HepG2 (cell line): ENCODE data around the gene GALNTL6. TPM values are rescaled to one million over a fixed set of nuclear protein-coding genes. Genes with fewer than 3 reads are reported as not detected.

Experiments used
- ATAC-seq: fragments of 200-7000 bp; cut with Tn5 transposase; 3 replicates; pipeline ENCODE4 v1.9.1; 2020; ENCODE audit warnings: mild to moderate bottlenecking, moderate library complexity
- BruUV-seq: library from RNA; stranded (reverse); fragments of 400-500 nt; replicated peaks from 2 replicates; lab custom pipeline; 2021; lab: Mats Ljungman, UMichigan
- CTCF ChIA-PET: fragments of 300-600 bp; formaldehyde crosslinking; extraction: SDS; loops from one replicate; lab custom pipeline; 2021; ENCODE audit warnings: low total read pairs, inconsistent platforms, low intra/inter-chr PET ratio; lab: Yijun Ruan, JAX
- POLR2A ChIA-PET: fragments of 350-600 bp; sonication (Branson Sonifier 250); formaldehyde crosslinking; loops from one replicate; lab custom pipeline; 2020; ENCODE audit warnings: antibody characterized with exemption, inconsistent platforms; lab: Yijun Ruan, JAX
- DNase-seq: peaks from one replicate; pipeline ENCODE4 v3.0.0-alpha.2; 2015; ENCODE audit warnings: low spot score
- FAIRE-seq: peaks from 3 replicates; lab custom pipeline; 2011; peaks lifted over from hg19 to GRCh38; lab: Jason Lieb, UNC
- H2AFZ ChIP-seq: one replicate; pipeline ENCODE4 v1.6.1; 2011; ENCODE audit warnings: low read length, inconsistent platforms
- H3K27ac ChIP-seq: fragments of 300-600 bp; 3 replicates; pipeline ENCODE4 v1.8.0; 2011; ENCODE audit warnings: mixed run types, mild to moderate bottlenecking, mixed read lengths, low read length, inconsistent platforms; ENCODE audit not compliant: insufficient read depth; ENCODE audit errors: extremely low read length
- H3K27me3 ChIP-seq, 2 experiments: fragments of 200-600 bp in 1 of 2; 2 replicates in 1 of 2; 3 replicates in 1 of 2; pipeline versions ENCODE4 v1.6.0 to v1.8.0; 2011; ENCODE audit warnings: low read length in 2 of 2, mild to moderate bottlenecking in 2 of 2, moderate library complexity in 2 of 2, inconsistent platforms in 1 of 2; ENCODE audit not compliant: insufficient read depth in 2 of 2, control insufficient read depth in 1 of 2
- H3K36me3 ChIP-seq, 2 experiments: fragments of 200-600 bp in 1 of 2; replicated peaks in 1 of 2; 2 replicates in 1 of 2; 3 replicates in 1 of 2; pipeline versions ENCODE4 v1.5.1 to v1.8.0; 2011; ENCODE audit warnings: low read length in 2 of 2, inconsistent platforms in 1 of 2; ENCODE audit not compliant: insufficient read depth in 2 of 2, control insufficient read depth in 1 of 2
- H3K4me1 ChIP-seq: 2 replicates; pipeline ENCODE4 v1.5.1; 2012; ENCODE audit warnings: low read length, inconsistent platforms; ENCODE audit not compliant: insufficient read depth
- H3K4me2 ChIP-seq: 2 replicates; pipeline ENCODE4 v1.6.0; 2011; ENCODE audit warnings: low read depth, low read length, inconsistent platforms
- H3K4me3 ChIP-seq, 3 experiments: fragments of 200-600 bp in 1 of 3; sonication (generic), shearing (Covaris generic) in 1 of 3; replicated peaks in 1 of 3; 2 replicates each; pipeline ENCODE4 v1.5.1; 2011 to 2016; ENCODE audit warnings: low read length in 3 of 3, inconsistent platforms in 2 of 3, low read depth in 2 of 3, mild to moderate bottlenecking in 2 of 3, control low read depth in 1 of 3, mixed read lengths in 1 of 3; ENCODE audit not compliant: insufficient read depth in 1 of 3
- H3K79me2 ChIP-seq: one replicate; pipeline ENCODE4 v1.6.1; 2011; ENCODE audit warnings: low read length, inconsistent platforms; ENCODE audit not compliant: insufficient read depth
- H3K9ac ChIP-seq: 2 replicates; pipeline ENCODE4 v1.6.0; 2011; ENCODE audit warnings: mild to moderate bottlenecking, low read depth, low read length, inconsistent platforms; ENCODE audit not compliant: insufficient read depth
- H3K9me3 ChIP-seq: 2 replicates; pipeline ENCODE4 v1.5.1; 2012; ENCODE audit warnings: mild to moderate bottlenecking, low read length
- H4K20me1 ChIP-seq: 2 replicates; pipeline ENCODE4 v1.6.0; 2011; ENCODE audit warnings: inconsistent platforms, mild to moderate bottlenecking, low read length, moderate library complexity; ENCODE audit not compliant: insufficient read depth
- CBFB ChIP-seq: sonication (generic); formaldehyde crosslinking; IDR thresholded peaks from 2 replicates; pipeline ENCODE4 v1.4.0; 2020; ENCODE audit warnings: missing genetic modification reagents
- GZF1 ChIP-seq: sonication (generic); formaldehyde crosslinking; IDR thresholded peaks from 2 replicates; pipeline ENCODE4 v1.5.1; 2020; ENCODE audit warnings: mild to moderate bottlenecking, missing genetic modification reagents
- HNRNPL ChIP-seq: fragments of 200-400 bp; formaldehyde crosslinking; IDR thresholded peaks from 2 replicates; pipeline ENCODE4 v1.6.1; 2017; ENCODE audit warnings: mild to moderate bottlenecking, low read depth, low read length
- MED8 ChIP-seq: sonication (generic); formaldehyde crosslinking; IDR thresholded peaks from 2 replicates; pipeline ENCODE4 v1.8.1; 2023; ENCODE audit warnings: mild to moderate bottlenecking, missing genetic modification reagents; ENCODE audit not compliant: insufficient replicate concordance
- ZNF207 ChIP-seq: fragments of 450-650 bp; IDR thresholded peaks from 2 replicates; pipeline ENCODE4 v1.6.1; 2016; ENCODE audit warnings: antibody characterized with exemption, borderline replicate concordance
- WGBS: methylation state at CpG from one replicate; pipeline ENCODE4 v1.1.6; 2017; ENCODE audit warnings: low lambda C conversion rate; 5-methylcytosine and 5-hydroxymethylcytosine counted together
- in situ Hi-C: cut with HindIII; loops from 2 replicates; pipeline ENCODE4 v1.10.0; 2017; ENCODE audit warnings: low pct_unique_long_range_greater_than_20kb; ENCODE audit not compliant: extremely low pct_ligation_motif_present
- intact Hi-C: fragments of 100-400 bp; cut with micrococcal nuclease; formaldehyde crosslinking; loops from one replicate; pipeline ENCODE4 v1.10.0; 2022; ENCODE audit not compliant: unreplicated experiment
- polyA plus RNA-seq, 8 experiments: library from polyadenylated mRNA; depleted of rRNA in 3 of 8; stranded (reverse) in 7 of 8; unstranded in 1 of 8; fragments of >200 nt; fragmentation: Illumina TruSeq in 4 of 8; extraction: Trizol in 4 of 8; gene quantifications; 2 replicates each; pipeline versions ENCODE4 v1.2.1 to v1.2.3, GENCODE V29; 2011 to 2016; ENCODE audit warnings: low read depth in 4 of 8, missing spikeins in 1 of 8, mixed read lengths in 1 of 8; ENCODE audit not compliant: insufficient read depth in 1 of 8
- total RNA-seq, 5 experiments: library from RNA; depleted of rRNA; stranded (reverse); fragments of >200 nt; fragmentation: Illumina TruSeq; extraction: Trizol; gene quantifications; 2 replicates each; pipeline ENCODE4 v1.2.3, GENCODE V29; 2016; ENCODE audit warnings: low read depth in 1 of 5
- TF ChIP-seq, protein P1 (sequence below): sonication (generic); formaldehyde crosslinking; IDR thresholded peaks from 2 replicates; pipeline ENCODE4 v1.5.0; 2020; ENCODE audit warnings: missing genetic modification reagents
- TF ChIP-seq, protein P2 (sequence below): sonication (generic); formaldehyde crosslinking; IDR thresholded peaks from 2 replicates; pipeline ENCODE4 v1.5.1; 2020; ENCODE audit warnings: missing genetic modification reagents, mild to moderate bottlenecking, borderline replicate concordance
- TF ChIP-seq, protein P3 (sequence below): sonication (generic); formaldehyde crosslinking; IDR thresholded peaks from 2 replicates; pipeline ENCODE4 v1.5.1; 2020; ENCODE audit warnings: missing genetic modification reagents, mild to moderate bottlenecking, borderline replicate concordance
- TF ChIP-seq, protein P4 (sequence below): sonication (generic); formaldehyde crosslinking; IDR thresholded peaks from 2 replicates; pipeline ENCODE4 v1.5.1; 2020; ENCODE audit warnings: mild to moderate bottlenecking, missing genetic modification reagents, moderate library complexity

Gene GALNTL6
- total and polyA plus RNA-seq, 2 of the 13 experiments (the other 11 are each of a cell fraction or from before 2014, with no cell fraction given), result not detected

DNA sequence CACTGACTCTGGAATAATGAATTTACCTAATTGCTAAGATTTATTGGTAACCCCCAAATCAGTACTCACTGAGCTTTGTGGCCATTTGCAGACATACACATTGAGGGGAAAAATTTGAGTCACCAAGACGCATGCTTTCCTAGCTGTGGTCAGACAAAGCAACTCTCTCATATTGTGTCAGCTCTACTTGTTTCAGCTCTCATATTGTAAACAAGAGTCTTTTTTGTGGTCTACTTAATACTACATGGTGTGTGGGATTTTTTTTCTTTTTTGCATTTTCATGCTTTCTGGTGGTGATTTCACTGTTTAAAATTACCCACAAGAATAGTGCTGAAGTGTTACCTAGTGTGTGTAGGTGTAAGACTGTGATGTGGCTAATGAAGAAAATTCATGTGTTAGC is 927.2 kb downstream of the GALNTL6 start:
- WGBS, result 71% methylated on average over 1 of the region's 1 CpG
- H2AFZ ChIP-seq, result no peak overlapping the region
- H3K79me2 ChIP-seq, result no peaks in the 10 kb centered on the region
- TF ChIP-seq, protein P1, sequence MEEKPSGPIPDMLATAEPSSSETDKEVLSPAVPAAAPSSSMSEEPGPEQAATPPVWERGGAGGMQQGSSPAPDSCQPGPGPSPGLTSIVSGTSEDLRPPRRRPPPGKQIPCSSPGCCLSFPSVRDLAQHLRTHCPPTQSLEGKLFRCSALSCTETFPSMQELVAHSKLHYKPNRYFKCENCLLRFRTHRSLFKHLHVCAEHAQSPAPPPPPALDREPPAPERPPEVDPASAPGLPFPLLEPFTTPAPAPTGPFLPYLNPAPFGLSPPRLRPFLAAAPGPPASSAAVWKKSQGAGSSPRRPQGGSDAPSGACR (CRISPR knock-in tag), result no peak
- TF ChIP-seq, protein P2, sequence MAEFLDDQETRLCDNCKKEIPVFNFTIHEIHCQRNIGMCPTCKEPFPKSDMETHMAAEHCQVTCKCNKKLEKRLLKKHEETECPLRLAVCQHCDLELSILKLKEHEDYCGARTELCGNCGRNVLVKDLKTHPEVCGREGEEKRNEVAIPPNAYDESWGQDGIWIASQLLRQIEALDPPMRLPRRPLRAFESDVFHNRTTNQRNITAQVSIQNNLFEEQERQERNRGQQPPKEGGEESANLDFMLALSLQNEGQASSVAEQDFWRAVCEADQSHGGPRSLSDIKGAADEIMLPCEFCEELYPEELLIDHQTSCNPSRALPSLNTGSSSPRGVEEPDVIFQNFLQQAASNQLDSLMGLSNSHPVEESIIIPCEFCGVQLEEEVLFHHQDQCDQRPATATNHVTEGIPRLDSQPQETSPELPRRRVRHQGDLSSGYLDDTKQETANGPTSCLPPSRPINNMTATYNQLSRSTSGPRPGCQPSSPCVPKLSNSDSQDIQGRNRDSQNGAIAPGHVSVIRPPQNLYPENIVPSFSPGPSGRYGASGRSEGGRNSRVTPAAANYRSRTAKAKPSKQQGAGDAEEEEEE, result no peak
- TF ChIP-seq, protein P3, sequence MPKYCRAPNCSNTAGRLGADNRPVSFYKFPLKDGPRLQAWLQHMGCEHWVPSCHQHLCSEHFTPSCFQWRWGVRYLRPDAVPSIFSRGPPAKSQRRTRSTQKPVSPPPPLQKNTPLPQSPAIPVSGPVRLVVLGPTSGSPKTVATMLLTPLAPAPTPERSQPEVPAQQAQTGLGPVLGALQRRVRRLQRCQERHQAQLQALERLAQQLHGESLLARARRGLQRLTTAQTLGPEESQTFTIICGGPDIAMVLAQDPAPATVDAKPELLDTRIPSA (CRISPR knock-in tag), result no peak
- TF ChIP-seq MED8 (CRISPR knock-in tag) (no peak), ZNF207 (no peak), GZF1 (CRISPR knock-in tag) (no peak), CBFB (CRISPR knock-in tag) (no peak), HNRNPL (no peak)
- TF ChIP-seq, protein P4, sequence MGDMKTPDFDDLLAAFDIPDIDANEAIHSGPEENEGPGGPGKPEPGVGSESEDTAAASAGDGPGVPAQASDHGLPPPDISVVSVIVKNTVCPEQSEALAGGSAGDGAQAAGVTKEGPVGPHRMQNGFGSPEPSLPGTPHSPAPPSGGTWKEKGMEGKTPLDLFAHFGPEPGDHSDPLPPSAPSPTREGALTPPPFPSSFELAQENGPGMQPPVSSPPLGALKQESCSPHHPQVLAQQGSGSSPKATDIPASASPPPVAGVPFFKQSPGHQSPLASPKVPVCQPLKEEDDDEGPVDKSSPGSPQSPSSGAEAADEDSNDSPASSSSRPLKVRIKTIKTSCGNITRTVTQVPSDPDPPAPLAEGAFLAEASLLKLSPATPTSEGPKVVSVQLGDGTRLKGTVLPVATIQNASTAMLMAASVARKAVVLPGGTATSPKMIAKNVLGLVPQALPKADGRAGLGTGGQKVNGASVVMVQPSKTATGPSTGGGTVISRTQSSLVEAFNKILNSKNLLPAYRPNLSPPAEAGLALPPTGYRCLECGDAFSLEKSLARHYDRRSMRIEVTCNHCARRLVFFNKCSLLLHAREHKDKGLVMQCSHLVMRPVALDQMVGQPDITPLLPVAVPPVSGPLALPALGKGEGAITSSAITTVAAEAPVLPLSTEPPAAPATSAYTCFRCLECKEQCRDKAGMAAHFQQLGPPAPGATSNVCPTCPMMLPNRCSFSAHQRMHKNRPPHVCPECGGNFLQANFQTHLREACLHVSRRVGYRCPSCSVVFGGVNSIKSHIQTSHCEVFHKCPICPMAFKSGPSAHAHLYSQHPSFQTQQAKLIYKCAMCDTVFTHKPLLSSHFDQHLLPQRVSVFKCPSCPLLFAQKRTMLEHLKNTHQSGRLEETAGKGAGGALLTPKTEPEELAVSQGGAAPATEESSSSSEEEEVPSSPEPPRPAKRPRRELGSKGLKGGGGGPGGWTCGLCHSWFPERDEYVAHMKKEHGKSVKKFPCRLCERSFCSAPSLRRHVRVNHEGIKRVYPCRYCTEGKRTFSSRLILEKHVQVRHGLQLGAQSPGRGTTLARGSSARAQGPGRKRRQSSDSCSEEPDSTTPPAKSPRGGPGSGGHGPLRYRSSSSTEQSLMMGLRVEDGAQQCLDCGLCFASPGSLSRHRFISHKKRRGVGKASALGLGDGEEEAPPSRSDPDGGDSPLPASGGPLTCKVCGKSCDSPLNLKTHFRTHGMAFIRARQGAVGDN (CRISPR knock-in tag), result no peak
- TF ChIP-seq, all 625 proteins: peak for 0
- Histone ChIP-seq H3K4me3 (no peak overlapping the region), H3K36me3 (no peaks in the 10 kb centered on the region), H3K4me1 (no peaks in the 10 kb centered on the region), H4K20me1 (no peaks in the 10 kb centered on the region), H3K4me2 (no peak overlapping the region), H3K9me3 (peaks cover 60% of the 10 kb centered on the region), H3K9ac (no peak overlapping the region), H3K27me3 (no peaks in the 10 kb centered on the region), H3K27ac (no peak overlapping the region)
- ChIA-PET CTCF (no interaction called here), POLR2A (no interaction called here)
- ATAC-seq (no peak), FAIRE-seq (no peak), DNase-seq (no peak)
- in situ Hi-C loops, result no loop called here
- intact Hi-C loops, result no loop called here
- BruUV-seq, result no TSS peak
